GM12878 (cell line): ENCODE measurements around the gene VCL. TPM values are rescaled to one million over a fixed set of nuclear protein-coding genes. Genes with fewer than 3 reads are reported as not detected.

Experiments
- ATAC-seq: fragments of 200-7000 bp; cut with Tn5 transposase; 3 replicates; pipeline ENCODE4 v1.9.1; 2020; ENCODE audit warnings: mild to moderate bottlenecking, moderate library complexity
- BruUV-seq: library from RNA; stranded (reverse); fragments of 400-500 nt; replicated peaks from 2 replicates; lab custom pipeline; 2021; lab: Mats Ljungman, UMichigan
- CTCF ChIA-PET: fragments of 300-600 bp; sonication (Branson Sonifier 250); formaldehyde crosslinking; extraction: SDS; loops from one replicate; lab custom pipeline; 2021; ENCODE audit warnings: inconsistent platforms; lab: Yijun Ruan, JAX
- POLR2A ChIA-PET: fragments of 350-600 bp; formaldehyde crosslinking; extraction: SDS; loops from one replicate; lab custom pipeline; 2021; ENCODE audit warnings: inconsistent platforms; lab: Charles Lee
- RAD21 ChIA-PET: fragments of 300-600 bp; sonication (Branson Sonifier 250); formaldehyde crosslinking; loops from one replicate; lab custom pipeline; 2023; ENCODE audit warnings: antibody characterized with exemption; ENCODE audit not compliant: unreplicated experiment; lab: Charles Lee
- SMC1A ChIA-PET: fragments of 300-600 bp; sonication (Branson Sonifier 250); formaldehyde crosslinking; loops from one replicate; lab custom pipeline; 2023; ENCODE audit not compliant: unreplicated experiment, uncharacterized antibody; lab: Charles Lee
- DNase-seq: peaks from one replicate; pipeline ENCODE4 v3.0.0-alpha.2; 2011; ENCODE audit warnings: low read depth, low spot score
- FAIRE-seq: peaks from 3 replicates; lab custom pipeline; 2011; peaks lifted over from hg19 to GRCh38; lab: Jason Lieb, UNC
- H2AFZ ChIP-seq: 2 replicates; pipeline ENCODE4 v1.6.0; 2011; ENCODE audit warnings: low read depth, low read length, control low read depth; ENCODE audit not compliant: control insufficient read depth
- H3K27ac ChIP-seq: 2 replicates; pipeline ENCODE4 v1.5.1; 2011; ENCODE audit warnings: control low read depth; ENCODE audit not compliant: control insufficient read depth, insufficient read depth
- H3K27me3 ChIP-seq, 2 experiments: replicated peaks in 1 of 2; 2 replicates each; pipeline versions ENCODE4 v1.6.0 to v1.6.1; 2011; ENCODE audit warnings: low read length in 1 of 2; ENCODE audit not compliant: control insufficient read depth in 2 of 2, insufficient read depth in 2 of 2
- H3K36me3 ChIP-seq, 2 experiments: 2 replicates each; pipeline ENCODE4 v1.5.1; 2011; ENCODE audit warnings: low read length in 1 of 2; ENCODE audit not compliant: control insufficient read depth in 2 of 2, insufficient read depth in 2 of 2
- H3K4me1 ChIP-seq: 2 replicates; pipeline ENCODE4 v1.6.1; 2011; ENCODE audit warnings: mild to moderate bottlenecking, low read length, moderate library complexity, mixed read lengths; ENCODE audit not compliant: control insufficient read depth, insufficient read depth
- H3K4me2 ChIP-seq: 2 replicates; pipeline ENCODE4 v1.6.0; 2011; ENCODE audit warnings: control low read depth; ENCODE audit not compliant: control insufficient read depth, insufficient read depth
- H3K4me3 ChIP-seq: fragments of 200-600 bp; sonication (generic); 2 replicates; pipeline ENCODE4 v1.5.1; 2016
- H3K79me2 ChIP-seq: 2 replicates; pipeline ENCODE4 v1.6.0; 2011; ENCODE audit warnings: low read length; ENCODE audit not compliant: control insufficient read depth, insufficient read depth
- H3K9ac ChIP-seq: 2 replicates; pipeline ENCODE4 v1.8.0; 2011; ENCODE audit warnings: low read length, control low read depth, mixed read lengths; ENCODE audit not compliant: control insufficient read depth, insufficient read depth
- H3K9me3 ChIP-seq: replicated peaks from 3 replicates; pipeline ENCODE4 v1.5.1; 2011; ENCODE audit warnings: mild to moderate bottlenecking, low read length; ENCODE audit not compliant: control insufficient read depth, insufficient read depth
- H4K20me1 ChIP-seq: 2 replicates; pipeline ENCODE4 v1.6.0; 2011; ENCODE audit not compliant: control insufficient read depth, insufficient read depth
- KLF5 ChIP-seq: fragments of 450-650 bp; IDR thresholded peaks from 2 replicates; pipeline ENCODE4 v1.6.1; 2014; ENCODE audit warnings: mild to moderate bottlenecking; ENCODE audit not compliant: partially characterized antibody
- LARP7 ChIP-seq: fragments of 450-650 bp; IDR thresholded peaks from 2 replicates; pipeline ENCODE4 v1.6.1; 2017; ENCODE audit warnings: mild to moderate bottlenecking
- MLLT1 ChIP-seq: fragments of 450-650 bp; IDR thresholded peaks from 2 replicates; pipeline ENCODE4 v1.6.1; 2016; ENCODE audit warnings: mild to moderate bottlenecking
- NFIC ChIP-seq: IDR thresholded peaks from 2 replicates; pipeline ENCODE4 v1.6.1; 2012; ENCODE audit warnings: low read depth, mild to moderate bottlenecking, inconsistent platforms, low read length, moderate library complexity
- PML ChIP-seq: IDR thresholded peaks from 2 replicates; pipeline ENCODE4 v1.6.1; 2012; ENCODE audit warnings: low read length, inconsistent platforms
- POU2F2 ChIP-seq: IDR thresholded peaks from 3 replicates; pipeline ENCODE4 v1.6.1; 2011; ENCODE audit warnings: low read depth, mild to moderate bottlenecking, low read length, borderline replicate concordance
- SMARCA5 ChIP-seq: fragments of 450-650 bp; IDR thresholded peaks from 2 replicates; pipeline ENCODE4 v1.6.1; 2017; ENCODE audit warnings: mild to moderate bottlenecking
- ZNF592 ChIP-seq: fragments of 450-650 bp; IDR thresholded peaks from 2 replicates; pipeline ENCODE4 v1.6.1; 2017; ENCODE audit warnings: mild to moderate bottlenecking, moderate library complexity
- WGBS: methylation state at CpG from one replicate; pipeline ENCODE4 v1.1.6; 2016; ENCODE audit warnings: low lambda C conversion rate; ENCODE audit not compliant: insufficient replicate concordance, insufficient coverage; ENCODE audit errors: missing lambda C conversion rate; 5-methylcytosine and 5-hydroxymethylcytosine counted together
- in situ Hi-C: fragments of 300-500 bp; cut with MboI; formaldehyde crosslinking; loops from 9 replicates; pipeline ENCODE4 v1.14.3; 2018; ENCODE audit warnings: mixed read lengths
- intact Hi-C: fragments of 100-400 bp; cut with micrococcal nuclease; formaldehyde crosslinking; loops from one replicate; pipeline ENCODE4 v1.14.2; 2022; ENCODE audit not compliant: unreplicated experiment
- polyA plus RNA-seq, 11 experiments: library from polyadenylated mRNA; depleted of rRNA in 4 of 11; unstranded in 6 of 11; stranded (reverse) in 5 of 11; fragments of >200 nt; fragmentation: Nextera tagmentation in 4 of 11; fragmentation: Illumina TruSeq in 1 of 11; extraction: Ambion mirVana in 4 of 11; extraction: Trizol in 1 of 11; gene quantifications; 1 replicate in 1 of 11; 2 replicates in 10 of 11; pipeline versions ENCODE4 v1.2.1 to v1.2.3, GENCODE V29; 2011 to 2016; ENCODE audit warnings: inconsistent platforms in 2 of 11, missing spikeins in 2 of 11, low read depth in 1 of 11
- total RNA-seq, 4 experiments: library from RNA; depleted of rRNA in 3 of 4; stranded (reverse); fragments of >200 nt in 3 of 4; fragmentation: Illumina TruSeq in 1 of 4; extraction: Trizol in 1 of 4; gene quantifications; 2 replicates each; pipeline versions ENCODE4 v1.2.1 to v1.2.3, GENCODE V29; 2013 to 2021

Gene VCL
- total and polyA plus RNA-seq, 10 of the 15 experiments (the other 5 are each of a cell fraction or from before 2014, with no cell fraction given): 6.7 to 54.6 (median 24.3) TPM

GRCh38 chr10:74113546-74113945 lies 115.6 kb downstream of the VCL start:
- H3K4me2 ChIP-seq: no peak overlapping the region
- no TSS peak for BruUV-seq
- peaks cover 3% of the 10 kb centered on the region; the same call in 1 of the 2 replicates for H4K20me1 ChIP-seq
- H3K27ac ChIP-seq: no peak overlapping the region
- ChIA-PET SMC1A (interaction anchor here (0.8 to 1.3 kb wide), 2 partner anchors 10 to 98 kb away, joined by 3 to 4 read pairs; no protein-coding TSS in a partner anchor), RAD21 (no interaction called here), POLR2A (no interaction called here), CTCF (interaction anchor here (0.6 to 1.9 kb wide), 7 partner anchors 9 to 996 kb away, joined by 3 to 5 read pairs (median 3); a partner anchor contains a TSS)
- peaks cover 8 to 35% of the 10 kb centered on the region in 2 experiments for H3K36me3 ChIP-seq
- no peak overlapping the region for H3K9ac ChIP-seq
- WGBS: 100% methylated on average over 1 of the region's 1 CpG
- TF ChIP-seq LARP7 (no peak), MLLT1 (no peak)
- intact Hi-C loops: no loop called here
- in situ Hi-C loops: no loop called here
- ATAC-seq (no peak), DNase-seq (no peak), FAIRE-seq (no peak)
- peaks cover 10% of the 10 kb centered on the region for H3K4me1 ChIP-seq
- H3K27me3 ChIP-seq: no peaks in the 10 kb centered on the region
- no peaks in the 10 kb centered on the region for H3K9me3 ChIP-seq
- H3K4me3 ChIP-seq: no peak overlapping the region
- no peaks in the 10 kb centered on the region for H3K79me2 ChIP-seq
- H2AFZ ChIP-seq: no peak overlapping the region

- no peak overlapping the region for H3K9ac ChIP-seq
- intact Hi-C loops (no loop called here), in situ Hi-C loops (no loop called here)
- RAD21 ChIA-PET: no interaction called here
- H4K20me1 ChIP-seq: peaks cover 3% of the 10 kb centered on the region; the same call in 1 of the 2 replicates
- H3K4me2 ChIP-seq: no peak overlapping the region
- DNase-seq (no peak), FAIRE-seq (no peak), ATAC-seq (no peak)
- POLR2A ChIA-PET: no interaction called here
- 92% methylated on average over 8 of the region's 12 CpGs for WGBS
- H3K79me2 ChIP-seq: no peaks in the 10 kb centered on the region
- peaks cover 8 to 31% of the 10 kb centered on the region in 2 experiments for H3K36me3 ChIP-seq
- BruUV-seq: no TSS peak
- no peak overlapping the region for H3K4me3 ChIP-seq
- SMC1A ChIA-PET: interaction anchor here (1.1 kb wide), 1 partner anchor 10 kb away, joined by 3 read pairs; no protein-coding TSS in a partner anchor
- no peak overlapping the region for H3K27ac ChIP-seq
- H3K27me3 ChIP-seq: no peaks in the 10 kb centered on the region
- H2AFZ ChIP-seq: no peak overlapping the region
- no peaks in the 10 kb centered on the region for H3K9me3 ChIP-seq
- H3K4me1 ChIP-seq: peaks cover 10% of the 10 kb centered on the region
- CTCF ChIA-PET: interaction anchor here (0.6 to 1.9 kb wide), 5 partner anchors 9 to 170 kb away, joined by 3 to 5 read pairs (median 3); no protein-coding TSS in a partner anchor
- TF ChIP-seq SMARCA5: no peak
- no peak for TF ChIP-seq KLF5
- TF ChIP-seq NFIC: no peak
- TF ChIP-seq ZNF592: no peak
- TF ChIP-seq POU2F2: no peak
- TF ChIP-seq PML: no peak
Observed at GRCh38 chr10:74114041-74114448, 116.1 kb downstream of the VCL start.
